Activated naive CD8-positive, alpha-beta T cell treated with anti-CD3 and anti-CD28 coated beads for 36 hours (primary cell): ENCODE results near the gene MYH14. TPM values are rescaled to one million over a fixed set of nuclear protein-coding genes. Genes with fewer than 3 reads are reported as not detected.
"Not testable (repeated sequence)": the region's sequence is repeated elsewhere in the genome, so short reads cannot be mapped to it uniquely, and the experiment has no call there.

ENCODE experiments used
- DNase-seq: peaks from one replicate; pipeline ENCODE4 v3.0.0; 2021
- H3K27ac Mint-ChIP-seq: one replicate; pipeline ENCODE4 v1.8.0; 2022; ENCODE audit warnings: mild to moderate bottlenecking, moderate library complexity, mixed read lengths
- H3K27me3 Mint-ChIP-seq: one replicate; pipeline ENCODE4 v1.8.0; 2022; ENCODE audit warnings: mild to moderate bottlenecking, mixed read lengths
- H3K36me3 Mint-ChIP-seq: one replicate; pipeline ENCODE4 v1.8.0; 2021; ENCODE audit warnings: mild to moderate bottlenecking, mixed read lengths
- H3K4me1 Mint-ChIP-seq: one replicate; pipeline ENCODE4 v1.8.0; 2021; ENCODE audit warnings: mixed read lengths
- H3K4me3 Mint-ChIP-seq: one replicate; pipeline ENCODE4 v1.8.0; 2022; ENCODE audit warnings: mild to moderate bottlenecking, moderate library complexity, mixed read lengths
- H3K9me3 Mint-ChIP-seq: one replicate; pipeline ENCODE4 v1.8.0; 2022; ENCODE audit warnings: mixed read lengths
- total RNA-seq, 2 experiments: library from RNA; stranded (reverse); gene quantifications; one replicate each; pipeline ENCODE4 v1.2.3, GENCODE V29; 2021

MYH14 gene
- total RNA-seq, 2 experiments from 2014 or later = not detected

- not testable (repeated sequence) for H3K9me3 Mint-ChIP-seq, H3K27me3 Mint-ChIP-seq, H3K36me3 Mint-ChIP-seq, DNase-seq
- H3K4me3 Mint-ChIP-seq = peak overlapping the region; percentile 19
- peaks cover 26% of the 10 kb centered on the region for H3K4me1 Mint-ChIP-seq
- peak overlapping the region; percentile 73 for H3K27ac Mint-ChIP-seq
These were observed 143.7 kb downstream of the MYH14 start for GRCh38 chr19:50347089-50347581.

GRCh38 chr19:50349277-50350057, 146.0 kb downstream of the MYH14 start:
- H3K27ac Mint-ChIP-seq = no peak overlapping the region
- H3K9me3 Mint-ChIP-seq = peaks cover 2% of the 10 kb centered on the region
- H3K4me3 Mint-ChIP-seq = no peak overlapping the region
- H3K4me1 Mint-ChIP-seq = peaks cover 23% of the 10 kb centered on the region
- no peak for DNase-seq
- H3K36me3 Mint-ChIP-seq = peaks cover 3% of the 10 kb centered on the region
- H3K27me3 Mint-ChIP-seq = peaks cover 10% of the 10 kb centered on the region

- Mint-ChIP-seq H3K4me1 (peaks cover 16% of the 10 kb centered on the region), H3K27me3 (peaks cover 10% of the 10 kb centered on the region), H3K27ac (no peak overlapping the region), H3K36me3 (no peaks in the 10 kb centered on the region), H3K9me3 (no peaks in the 10 kb centered on the region), H3K4me3 (no peak overlapping the region)
- no peak for DNase-seq
These were observed 148.8 kb downstream of the MYH14 start for GRCh38 chr19:50352242-50352641.

GRCh38 chr19:50353487-50353880, 150.1 kb downstream of the MYH14 start:
- not testable (repeated sequence) for H3K27ac Mint-ChIP-seq, H3K4me3 Mint-ChIP-seq, DNase-seq, H3K9me3 Mint-ChIP-seq, H3K36me3 Mint-ChIP-seq
- peaks cover 10% of the 10 kb centered on the region for H3K27me3 Mint-ChIP-seq
- peaks cover 15% of the 10 kb centered on the region for H3K4me1 Mint-ChIP-seq

- no peak for DNase-seq
- peak overlapping the region; percentile 94 for H3K27ac Mint-ChIP-seq
- peaks cover 41% of the 10 kb centered on the region for H3K4me1 Mint-ChIP-seq
- peaks cover 3% of the 10 kb centered on the region for H3K27me3 Mint-ChIP-seq
- H3K36me3 Mint-ChIP-seq = peaks cover 36% of the 10 kb centered on the region
- peak overlapping the region; percentile 82 for H3K4me3 Mint-ChIP-seq
- peaks cover 14% of the 10 kb centered on the region for H3K9me3 Mint-ChIP-seq
These were observed 153.3 kb downstream of the MYH14 start for GRCh38 chr19:50356691-50357177.

- Mint-ChIP-seq H3K27me3 (peaks cover 2% of the 10 kb centered on the region), H3K9me3 (peaks cover 14% of the 10 kb centered on the region), H3K4me3 (peak overlapping the region; percentile 82), H3K36me3 (peaks cover 39% of the 10 kb centered on the region), H3K4me1 (peaks cover 48% of the 10 kb centered on the region), H3K27ac (peak overlapping the region; percentile 94)
- DNase-seq = peak; percentile 84
These were observed 154.0 kb downstream of the MYH14 start for GRCh38 chr19:50357178-50358100.

- DNase-seq = peak; percentile 80
- Mint-ChIP-seq H3K4me1 (peaks cover 59% of the 10 kb centered on the region), H3K4me3 (peak overlapping the region; percentile 82), H3K27me3 (no peaks in the 10 kb centered on the region), H3K36me3 (peaks cover 44% of the 10 kb centered on the region), H3K9me3 (peaks cover 14% of the 10 kb centered on the region), H3K27ac (peak overlapping the region; percentile 94)
These were observed 155.3 kb downstream of the MYH14 start for GRCh38 chr19:50358483-50359327.

- H3K9me3 Mint-ChIP-seq = peaks cover 14% of the 10 kb centered on the region
- DNase-seq = no peak
- peak overlapping the region; percentile 94 for H3K27ac Mint-ChIP-seq
- H3K4me1 Mint-ChIP-seq = peaks cover 62% of the 10 kb centered on the region
- H3K4me3 Mint-ChIP-seq = peak overlapping the region; percentile 82
- H3K36me3 Mint-ChIP-seq = peaks cover 46% of the 10 kb centered on the region
- no peaks in the 10 kb centered on the region for H3K27me3 Mint-ChIP-seq
These were observed 156.0 kb downstream of the MYH14 start for GRCh38 chr19:50359328-50359818.

Other genes starting within 250 kb of the MYH14 start
- not detected for gene SIGLEC11, start 242.4 kb upstream of the MYH14 start, total RNA-seq
- gene VRK3, start 178.2 kb upstream of the MYH14 start, total RNA-seq = 10 to 100 TPM; 43.1 to 48.8 TPM
- gene ZNF473, start 177.6 kb upstream of the MYH14 start, total RNA-seq = 1 to 10 TPM; 8.1 to 9.1 TPM
- gene IZUMO2, start 40.3 kb upstream of the MYH14 start, total RNA-seq = not detected
- under 1 TPM; 0.56 to 0.64 TPM for gene KCNC3, start 125.8 kb downstream of the MYH14 start, total RNA-seq
- 10 to 100 TPM; 16.1 to 18.1 TPM for gene NAPSA, start 162.0 kb downstream of the MYH14 start, total RNA-seq
- 10 to 100 TPM; 49.6 TPM for gene NR1H2, start 172.8 kb downstream of the MYH14 start, total RNA-seq
- 100 to 1,000 TPM; 191 to 196 TPM for gene POLD1, start 180.7 kb downstream of the MYH14 start, total RNA-seq
- 1 to 10 TPM; 1.6 TPM for gene SPIB, start 215.3 kb downstream of the MYH14 start, total RNA-seq
- under 1 TPM; 0.12 to 0.45 TPM for gene MYBPC2, start 229.3 kb downstream of the MYH14 start, total RNA-seq